OCI-LY7 (cell line): Measurements from ENCODE around the gene MDH2.
"Not testable (repeated sequence)": the region's sequence is repeated elsewhere in the genome, so short reads cannot be mapped to it uniquely, and the experiment has no call there.

Experiments used
- CTCF ChIP-seq: fragments of 200-600 bp; sonication (generic); conservative IDR thresholded peaks from 2 replicates; pipeline ENCODE4 v1.5.1; 2014; ENCODE audit warnings: mild to moderate bottlenecking, antibody characterized with exemption, low read length, moderate library complexity, mixed read lengths
- EZH2phosphoT487 ChIP-seq: fragments of 200-600 bp; sonication (generic); IDR thresholded peaks from 2 replicates; pipeline ENCODE4 v1.6.1; 2018; ENCODE audit warnings: low read depth, borderline replicate concordance, mild to moderate bottlenecking, mixed run types, antibody characterized with exemption, low read length, moderate library complexity, mixed read lengths

- not testable (repeated sequence) for TF ChIP-seq CTCF, EZH2phosphoT487
These were observed 18.2 kb upstream of the MDH2 start for GRCh38 chr7:76029682-76030081.
